ENCODE results near the gene MAP4K2.

MAP4K2 gene

DNA sequence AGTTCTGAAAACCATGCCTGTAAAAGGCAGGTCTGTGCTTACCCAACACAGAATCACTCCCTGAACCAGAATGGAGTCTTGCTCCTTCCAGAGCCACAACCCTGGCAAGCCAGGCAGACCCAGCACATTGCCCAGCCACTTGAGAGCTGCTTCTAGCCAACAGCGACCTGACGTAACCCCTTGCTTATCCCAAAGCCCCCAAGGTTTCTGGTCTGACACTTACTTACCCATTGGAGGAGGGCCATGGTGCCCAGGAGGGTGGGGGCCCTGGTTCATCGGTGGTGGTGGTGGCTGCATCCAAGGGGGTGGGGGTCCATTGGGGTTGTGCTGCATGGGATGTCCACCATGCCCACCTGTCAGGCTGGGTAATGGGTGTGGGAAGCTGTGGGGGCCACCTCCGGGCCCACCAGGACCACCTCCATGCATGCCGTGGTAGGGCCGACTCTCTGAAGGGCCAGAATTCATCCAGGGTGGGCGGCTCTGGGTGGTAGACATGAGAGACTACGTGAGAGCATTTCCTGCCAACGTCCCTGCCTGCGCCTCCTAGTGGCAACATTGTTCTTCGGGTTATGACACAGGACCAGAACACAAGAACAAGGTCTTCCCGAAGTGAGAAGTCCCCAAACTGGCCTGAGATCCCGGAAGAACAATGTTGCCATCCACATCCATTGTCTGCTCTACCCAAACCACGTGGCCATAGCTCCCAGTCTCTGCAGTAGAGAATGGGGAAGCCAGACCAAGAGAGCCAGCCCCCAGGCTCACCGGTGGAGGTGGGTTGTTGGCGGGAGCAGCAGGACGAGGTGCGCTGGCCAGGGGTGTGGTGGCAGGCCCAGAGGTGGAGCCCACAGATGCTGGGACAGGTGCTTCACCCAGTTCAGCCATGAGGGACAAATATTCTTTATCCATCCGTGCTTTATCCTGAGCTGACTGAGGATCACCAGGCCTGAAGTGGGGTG is 35.4 kb downstream of the MAP4K2 start:
- peak; percentile 80 for DNase-seq (ENCODE audit: low spot score)

- no peak for DNase-seq (ENCODE audit: low spot score)
These were observed 36.1 kb downstream of the MAP4K2 start for GRCh38 chr11:64766881-64767280.

GRCh38 chr11:64765851-64766665 is 37.0 kb downstream of the MAP4K2 start:
- no peak for DNase-seq (ENCODE audit: low spot score)

GRCh38 chr11:64765291-64765850 is 37.6 kb downstream of the MAP4K2 start:
- DNase-seq (ENCODE audit: low spot score), result no peak

GRCh38 chr11:64764753-64765152 is 38.3 kb downstream of the MAP4K2 start:
- no peak for DNase-seq (ENCODE audit: low spot score)

- DNase-seq (ENCODE audit: low spot score), result no peak
These were observed 38.9 kb downstream of the MAP4K2 start for GRCh38 chr11:64764040-64764611.

- no peak for DNase-seq (ENCODE audit: low spot score)
These were observed 39.4 kb downstream of the MAP4K2 start for GRCh38 chr11:64763526-64764039.

- DNase-seq (ENCODE audit: low spot score), result no peak
These were observed 40.1 kb downstream of the MAP4K2 start for GRCh38 chr11:64762674-64763525.

DNA sequence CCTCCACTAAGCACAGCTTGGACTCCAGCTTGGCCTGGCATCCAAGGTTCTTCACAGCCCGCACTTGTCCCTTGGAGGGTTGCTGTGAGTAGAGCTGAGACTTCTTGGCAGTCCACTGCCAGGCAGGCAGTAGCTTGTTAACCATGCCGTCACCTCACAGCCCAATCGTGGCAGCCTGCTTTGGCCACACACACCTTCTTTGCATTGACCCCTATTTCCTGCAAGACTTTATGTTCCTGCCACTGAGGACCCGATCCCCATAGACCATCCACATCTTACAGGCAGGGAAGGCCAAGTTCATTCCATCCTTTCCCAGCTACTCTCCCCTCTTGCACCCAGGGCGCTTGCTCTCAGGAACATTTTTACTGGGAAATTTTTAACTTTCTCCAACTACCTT is 40.7 kb downstream of the MAP4K2 start:
- DNase-seq (ENCODE audit: low spot score), result no peak

- DNase-seq (ENCODE audit: low spot score), result no peak
These were observed 42.1 kb downstream of the MAP4K2 start for GRCh38 chr11:64760759-64761420.

DNA sequence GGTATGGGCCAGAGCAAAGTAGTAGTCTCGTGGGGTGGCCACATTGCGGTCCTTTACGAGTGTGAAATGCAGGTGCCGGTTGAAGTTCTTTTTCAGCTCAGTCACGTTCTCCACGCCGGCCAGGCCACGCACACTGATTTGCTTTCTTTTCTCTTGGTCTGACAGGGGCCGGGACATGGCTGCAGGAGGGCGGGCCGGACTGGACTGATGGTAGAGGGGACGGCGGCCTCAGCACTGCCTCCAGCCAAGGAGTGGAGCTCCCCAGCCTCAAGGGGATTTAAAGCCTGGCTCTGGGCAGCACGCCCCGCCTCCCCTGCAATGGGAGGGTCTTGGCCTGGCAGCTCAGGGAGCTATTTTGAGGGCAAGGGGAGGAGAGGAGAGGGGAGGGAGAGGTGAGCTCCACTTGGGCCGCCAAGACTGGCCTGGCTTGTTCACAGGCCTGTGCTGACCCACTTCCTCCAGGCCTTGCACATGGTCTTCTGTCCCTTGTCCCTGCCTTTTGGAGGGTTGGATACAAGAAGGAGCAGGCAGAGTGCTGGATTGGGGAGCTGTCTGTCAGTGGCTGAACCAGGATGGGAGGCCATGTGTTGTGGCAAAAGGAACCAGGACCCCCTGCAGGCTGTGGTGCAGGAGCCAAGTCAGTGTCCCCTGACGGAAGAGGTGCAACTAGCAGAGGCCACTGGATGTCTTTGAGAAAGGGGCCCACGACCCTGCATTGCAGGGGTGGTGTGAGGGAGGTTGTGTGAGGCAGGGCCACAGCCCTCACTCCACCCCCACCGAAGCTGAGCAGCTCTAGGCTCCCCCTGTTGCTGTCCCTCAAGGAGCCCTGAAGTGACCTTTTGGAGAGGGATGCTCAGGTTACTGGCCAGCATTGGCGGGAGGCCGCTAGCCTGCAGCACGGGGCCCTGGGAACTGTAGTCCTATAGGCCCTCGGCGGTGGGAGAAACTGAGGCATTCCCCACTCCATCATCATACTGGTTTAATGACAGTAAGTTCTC is 43.0 kb downstream of the MAP4K2 start, which contains the start of gene PYGM:
PYGM (minus strand) TSS at position 253 of the 998 bp plus-strand sequence; CDS start at position 177, 76 bp downstream.
- no peak for DNase-seq (ENCODE audit: low spot score)

- DNase-seq (ENCODE audit: low spot score), result no peak
These were observed 43.8 kb downstream of the MAP4K2 start for GRCh38 chr11:64759131-64759721.

GRCh38 chr11:64758330-64759079 is 44.5 kb downstream of the MAP4K2 start:
- no peak for DNase-seq (ENCODE audit: low spot score)

DNA sequence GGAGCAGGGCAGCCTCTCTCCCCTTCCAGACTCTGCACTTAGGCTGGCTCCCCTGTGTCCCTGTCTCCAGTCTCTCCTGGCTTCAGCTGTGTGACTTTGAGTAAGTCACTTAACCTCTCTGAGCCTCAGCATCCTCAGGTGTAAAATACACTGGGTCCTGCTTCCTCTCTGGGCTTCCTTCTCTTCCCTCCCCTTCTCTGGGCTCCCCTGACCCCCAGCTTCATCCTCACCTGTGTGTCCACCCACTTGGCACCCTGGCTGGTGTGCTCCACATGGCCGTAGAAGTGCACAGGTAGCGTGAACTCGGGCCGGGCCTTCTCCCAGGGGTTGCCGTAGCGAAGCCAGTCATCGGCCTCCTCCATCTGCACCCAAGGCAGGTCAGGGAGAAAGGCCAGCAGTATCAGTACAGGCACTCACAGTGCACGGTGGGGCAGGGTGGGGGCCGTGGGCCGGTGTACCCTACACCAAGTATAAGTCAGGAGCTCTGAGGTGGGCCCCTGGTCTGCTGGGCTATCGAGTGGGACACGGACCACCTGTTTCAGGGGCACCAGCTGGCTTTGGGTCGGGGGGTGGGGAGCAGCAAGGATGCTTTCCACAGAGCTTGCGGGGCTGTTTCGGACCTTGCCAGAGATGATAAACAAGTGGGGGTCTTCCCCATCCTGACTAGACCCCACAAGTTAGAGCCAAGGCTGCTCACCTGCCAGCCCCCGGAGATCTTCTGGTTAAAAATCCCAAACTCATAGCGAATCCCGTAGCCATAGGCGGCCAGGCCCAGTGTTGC is 45.3 kb downstream of the MAP4K2 start:
- no peak for DNase-seq (ENCODE audit: low spot score)

- no peak for DNase-seq (ENCODE audit: low spot score)
These were observed 47.2 kb downstream of the MAP4K2 start for GRCh38 chr11:64755681-64756361.

DNA sequence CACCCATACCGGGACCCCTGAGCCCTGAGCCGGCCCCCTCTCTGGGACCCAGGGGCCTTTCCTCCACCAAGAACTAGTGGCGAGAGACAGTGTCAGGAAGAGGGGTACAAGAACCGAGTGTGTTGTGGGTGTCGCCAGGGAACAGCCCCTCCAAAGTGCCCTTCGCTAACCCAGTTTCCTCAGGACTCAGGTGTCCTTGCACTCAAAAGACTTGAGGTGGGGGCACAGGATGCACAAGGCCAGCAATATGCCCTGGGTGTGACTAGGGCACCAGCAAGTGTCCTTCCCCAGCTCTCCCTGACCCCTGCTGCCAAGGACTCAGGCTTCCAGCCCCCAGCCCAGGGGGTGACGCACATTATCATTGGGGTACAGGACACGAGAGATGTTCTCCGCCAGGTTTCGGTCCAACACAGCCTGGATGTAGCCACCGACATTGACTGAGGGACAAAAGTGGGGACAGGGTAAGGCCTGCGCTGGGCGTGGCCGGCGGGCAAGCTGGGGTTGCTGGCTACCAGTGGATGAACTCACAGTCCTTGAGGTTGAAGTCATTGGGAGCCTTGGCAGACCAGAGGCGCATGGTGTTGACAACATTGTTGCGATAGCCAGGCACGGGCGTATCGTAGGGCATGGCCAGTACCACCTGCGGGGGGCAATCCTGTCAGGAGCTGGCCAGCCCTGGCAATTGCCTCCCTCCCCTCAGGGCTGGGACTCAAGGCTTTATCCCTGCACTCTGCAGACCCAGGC is 47.9 kb downstream of the MAP4K2 start:
- DNase-seq (ENCODE audit: low spot score), result no peak

Data from hematopoietic multipotent progenitor cell treated with erythropoietin and hydrocortisone succinate and interleukin-3 and kit ligand, for 15 days (in vitro differentiated cells).